Measurements from ENCODE around the gene RAP1GAP. TPM values are rescaled to one million over a fixed set of nuclear protein-coding genes. Genes with fewer than 3 reads are reported as not detected.

Gene RAP1GAP
- total and polyA plus RNA-seq, 2 of the 13 experiments (the other 11 are each of a cell fraction or from before 2014, with no cell fraction given): 11.9 to 37.5 TPM

DNA sequence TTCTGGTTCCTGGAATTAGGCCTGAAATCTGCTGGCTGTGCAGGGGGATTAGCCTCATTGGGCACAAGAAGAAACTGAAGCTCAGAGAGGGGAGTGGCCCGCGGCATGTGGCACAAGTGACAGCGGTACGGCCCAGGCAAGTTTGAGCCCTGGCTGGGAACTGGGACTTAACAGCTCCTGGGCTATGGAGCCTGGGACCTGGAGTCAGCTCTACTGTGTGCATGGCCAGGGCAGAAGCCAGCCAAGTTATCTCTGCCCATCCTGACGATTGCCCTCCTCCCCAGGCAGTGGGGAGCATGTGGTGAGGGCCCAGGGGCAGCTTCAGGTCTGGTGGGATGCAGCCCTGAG lies 98.7 kb downstream of the RAP1GAP start:
- Histone ChIP-seq H2AFZ (ENCODE audit: low read length) (no peak overlapping the region), H3K9ac (ENCODE audit: insufficient read depth, low read depth, low read length) (no peak overlapping the region), H3K4me2 (ENCODE audit: low read depth, low read length) (peak overlapping the region; percentile 42; the same call in 1 of the 2 replicates), H4K20me1 (ENCODE audit: insufficient read depth, low read length) (no peaks in the 10 kb centered on the region), H3K27ac (ENCODE audit: extremely low read length, insufficient read depth, low read length) (no peak overlapping the region), H3K27me3 (ENCODE audit: control insufficient read depth in 1 of 2, insufficient read depth in 2 of 2, low read length in 2 of 2) (peaks cover 4 to 54% of the 10 kb centered on the region in 2 experiments), H3K79me2 (ENCODE audit: insufficient read depth, low read length) (no peaks in the 10 kb centered on the region), H3K36me3 (replicated peaks in 1 of 2; ENCODE audit: control insufficient read depth in 1 of 2, insufficient read depth in 2 of 2, low read length in 2 of 2) (no peaks in the 10 kb centered on the region), H3K9me3 (ENCODE audit: low read length) (no peaks in the 10 kb centered on the region), H3K4me1 (ENCODE audit: insufficient read depth, low read length) (peaks cover 29% of the 10 kb centered on the region), H3K4me3 (replicated peaks in 1 of 3; ENCODE audit: insufficient read depth in 1 of 3, low read depth in 2 of 3, low read length in 3 of 3) (no peak overlapping the region)
- FAIRE-seq (no peak), ATAC-seq (peak; percentile 10; the same call in 2 of the 3 replicates), DNase-seq (ENCODE audit: low spot score) (no peak)
- intact Hi-C loops (cut with micrococcal nuclease; ENCODE audit: unreplicated experiment): loop anchor here (5.0 kb wide), 1 partner anchor 193 kb away; no protein-coding TSS in a partner anchor
- no CpG with 5 or more reads among the region's 5 CpGs for WGBS (ENCODE audit: low lambda C conversion rate)
- no TSS peak for BruUV-seq (replicated peaks)
- POLR2A ChIA-PET: no interaction called here
- CTCF ChIA-PET (ENCODE audit: low intra/inter-chr PET ratio, low total read pairs): no interaction called here
- in situ Hi-C loops (cut with HindIII; ENCODE audit: extremely low pct_ligation_motif_present, low pct_unique_long_range_greater_than_20kb): loop anchor here (10.0 kb wide), 1 partner anchor 196 kb away; no protein-coding TSS in a partner anchor
- no peak for TF ChIP-seq ZBTB7B (CRISPR knock-in tag; IDR thresholded peaks at IDR 0.05)
- TF ChIP-seq SRSF4 (IDR thresholded peaks at IDR 0.05; ENCODE audit: low read depth, low read length, poor library complexity, severe bottlenecking): no peak
- TF ChIP-seq HNF4A (CRISPR knock-in tag; IDR thresholded peaks at IDR 0.05): no peak

DNA sequence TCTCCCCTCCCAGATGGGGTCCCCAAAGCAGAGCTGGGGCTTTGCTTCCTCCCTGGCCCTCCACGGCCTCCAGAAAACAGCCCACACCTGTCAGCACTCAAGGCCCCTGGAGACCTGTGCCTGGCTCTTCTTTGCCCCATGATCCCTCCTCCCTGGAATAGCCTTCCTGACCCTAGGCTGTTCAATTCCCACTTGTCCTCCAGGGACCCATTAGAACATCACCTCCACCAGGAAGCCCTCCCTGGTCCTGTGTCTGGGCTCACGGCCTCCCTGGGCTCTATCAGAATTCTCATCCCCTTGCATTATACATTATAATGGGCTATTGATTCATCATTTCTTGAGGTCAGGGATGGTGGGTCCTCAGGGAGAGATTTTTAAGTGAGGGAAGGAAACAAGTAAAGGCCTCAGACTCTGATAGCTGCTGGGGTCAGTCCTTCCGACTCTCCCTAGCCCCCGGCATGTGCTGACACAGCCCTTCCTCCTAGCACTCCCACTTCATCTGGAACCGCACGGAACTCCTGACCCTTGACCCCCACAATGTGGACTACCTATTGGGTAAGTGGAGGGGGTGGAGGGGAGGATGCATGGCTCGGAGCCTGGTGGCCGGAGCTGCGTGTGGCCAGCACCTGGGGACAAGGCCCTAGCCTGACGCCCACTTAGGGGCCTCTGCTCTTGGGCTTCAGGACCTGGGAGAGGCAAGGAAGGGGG lies 99.2 kb downstream of the RAP1GAP start:
- H3K9me3 ChIP-seq (ENCODE audit: low read length): no peaks in the 10 kb centered on the region
- BruUV-seq (replicated peaks): no TSS peak
- POLR2A ChIA-PET: no interaction called here
- DNase-seq (ENCODE audit: low spot score) (peak; percentile 24), ATAC-seq (peak; percentile 42), FAIRE-seq (no peak)
- 8% methylated on average over 4 of the region's 10 CpGs for WGBS (ENCODE audit: low lambda C conversion rate)
- CTCF ChIA-PET (ENCODE audit: low intra/inter-chr PET ratio, low total read pairs): no interaction called here
- in situ Hi-C loops (cut with HindIII; ENCODE audit: extremely low pct_ligation_motif_present, low pct_unique_long_range_greater_than_20kb) (loop anchor here (5.0 to 10.0 kb wide), 2 partner anchors 58 to 195 kb away; no protein-coding TSS in a partner anchor), intact Hi-C loops (cut with micrococcal nuclease; ENCODE audit: unreplicated experiment) (loop anchor here (5.0 kb wide), 1 partner anchor 193 kb away; no protein-coding TSS in a partner anchor)
- no peak overlapping the region for H3K27ac ChIP-seq (ENCODE audit: extremely low read length, insufficient read depth, low read length)
- H3K79me2 ChIP-seq (ENCODE audit: insufficient read depth, low read length): no peaks in the 10 kb centered on the region
- peaks cover 4 to 54% of the 10 kb centered on the region in 2 experiments for H3K27me3 ChIP-seq (ENCODE audit: control insufficient read depth in 1 of 2, insufficient read depth in 2 of 2, low read length in 2 of 2)
- no peak overlapping the region for H2AFZ ChIP-seq (ENCODE audit: low read length)
- H4K20me1 ChIP-seq (ENCODE audit: insufficient read depth, low read length): no peaks in the 10 kb centered on the region
- no peak overlapping the region for H3K4me3 ChIP-seq (replicated peaks in 1 of 3; ENCODE audit: insufficient read depth in 1 of 3, low read depth in 2 of 3, low read length in 3 of 3)
- H3K4me2 ChIP-seq (ENCODE audit: low read depth, low read length): peak overlapping the region; percentile 42; the same call in 1 of the 2 replicates
- H3K9ac ChIP-seq (ENCODE audit: insufficient read depth, low read depth, low read length): no peak overlapping the region
- peaks cover 26% of the 10 kb centered on the region for H3K4me1 ChIP-seq (ENCODE audit: insufficient read depth, low read length)
- no peaks in the 10 kb centered on the region for H3K36me3 ChIP-seq (replicated peaks in 1 of 2; ENCODE audit: control insufficient read depth in 1 of 2, insufficient read depth in 2 of 2, low read length in 2 of 2)
- TF ChIP-seq GTF2F1 (IDR thresholded peaks at IDR 0.05; ENCODE audit: low read length): no peak
- TF ChIP-seq TGIF2 (CRISPR knock-in tag; IDR thresholded peaks at IDR 0.05): no peak
- TF ChIP-seq, protein P1, sequence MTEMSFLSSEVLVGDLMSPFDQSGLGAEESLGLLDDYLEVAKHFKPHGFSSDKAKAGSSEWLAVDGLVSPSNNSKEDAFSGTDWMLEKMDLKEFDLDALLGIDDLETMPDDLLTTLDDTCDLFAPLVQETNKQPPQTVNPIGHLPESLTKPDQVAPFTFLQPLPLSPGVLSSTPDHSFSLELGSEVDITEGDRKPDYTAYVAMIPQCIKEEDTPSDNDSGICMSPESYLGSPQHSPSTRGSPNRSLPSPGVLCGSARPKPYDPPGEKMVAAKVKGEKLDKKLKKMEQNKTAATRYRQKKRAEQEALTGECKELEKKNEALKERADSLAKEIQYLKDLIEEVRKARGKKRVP (CRISPR knock-in tag; IDR thresholded peaks at IDR 0.05): no peak
- TF ChIP-seq KLF9 (CRISPR knock-in tag; IDR thresholded peaks at IDR 0.05; ENCODE audit: low read depth): no peak
- no peak for TF ChIP-seq RCOR2 (CRISPR knock-in tag; IDR thresholded peaks at IDR 0.05)
- peak; percentile 83 for TF ChIP-seq NR2C2 (CRISPR knock-in tag; IDR thresholded peaks at IDR 0.05; ENCODE audit: borderline replicate concordance)
- peak; percentile 24 for TF ChIP-seq ZFP36 (IDR thresholded peaks at IDR 0.05; ENCODE audit: borderline replicate concordance, low read depth, low read length, partially characterized antibody)
- TF ChIP-seq RAD51 (IDR thresholded peaks at IDR 0.05; ENCODE audit: borderline replicate concordance): no peak
- TF ChIP-seq SKI (IDR thresholded peaks at IDR 0.05; ENCODE audit: partially characterized antibody): no peak
- TF ChIP-seq, protein P2, sequence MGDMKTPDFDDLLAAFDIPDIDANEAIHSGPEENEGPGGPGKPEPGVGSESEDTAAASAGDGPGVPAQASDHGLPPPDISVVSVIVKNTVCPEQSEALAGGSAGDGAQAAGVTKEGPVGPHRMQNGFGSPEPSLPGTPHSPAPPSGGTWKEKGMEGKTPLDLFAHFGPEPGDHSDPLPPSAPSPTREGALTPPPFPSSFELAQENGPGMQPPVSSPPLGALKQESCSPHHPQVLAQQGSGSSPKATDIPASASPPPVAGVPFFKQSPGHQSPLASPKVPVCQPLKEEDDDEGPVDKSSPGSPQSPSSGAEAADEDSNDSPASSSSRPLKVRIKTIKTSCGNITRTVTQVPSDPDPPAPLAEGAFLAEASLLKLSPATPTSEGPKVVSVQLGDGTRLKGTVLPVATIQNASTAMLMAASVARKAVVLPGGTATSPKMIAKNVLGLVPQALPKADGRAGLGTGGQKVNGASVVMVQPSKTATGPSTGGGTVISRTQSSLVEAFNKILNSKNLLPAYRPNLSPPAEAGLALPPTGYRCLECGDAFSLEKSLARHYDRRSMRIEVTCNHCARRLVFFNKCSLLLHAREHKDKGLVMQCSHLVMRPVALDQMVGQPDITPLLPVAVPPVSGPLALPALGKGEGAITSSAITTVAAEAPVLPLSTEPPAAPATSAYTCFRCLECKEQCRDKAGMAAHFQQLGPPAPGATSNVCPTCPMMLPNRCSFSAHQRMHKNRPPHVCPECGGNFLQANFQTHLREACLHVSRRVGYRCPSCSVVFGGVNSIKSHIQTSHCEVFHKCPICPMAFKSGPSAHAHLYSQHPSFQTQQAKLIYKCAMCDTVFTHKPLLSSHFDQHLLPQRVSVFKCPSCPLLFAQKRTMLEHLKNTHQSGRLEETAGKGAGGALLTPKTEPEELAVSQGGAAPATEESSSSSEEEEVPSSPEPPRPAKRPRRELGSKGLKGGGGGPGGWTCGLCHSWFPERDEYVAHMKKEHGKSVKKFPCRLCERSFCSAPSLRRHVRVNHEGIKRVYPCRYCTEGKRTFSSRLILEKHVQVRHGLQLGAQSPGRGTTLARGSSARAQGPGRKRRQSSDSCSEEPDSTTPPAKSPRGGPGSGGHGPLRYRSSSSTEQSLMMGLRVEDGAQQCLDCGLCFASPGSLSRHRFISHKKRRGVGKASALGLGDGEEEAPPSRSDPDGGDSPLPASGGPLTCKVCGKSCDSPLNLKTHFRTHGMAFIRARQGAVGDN (CRISPR knock-in tag; IDR thresholded peaks at IDR 0.05): peak; percentile 18; the same call in 1 of the 2 replicates
- TF ChIP-seq MED1 (CRISPR knock-in tag; IDR thresholded peaks at IDR 0.05): no peak

Data from HepG2 (cell line).